Putamen (tissue), 1 donor: ENCODE results near the gene OAS1.

Experiments used
- DNase-seq: peaks from one replicate; pipeline ENCODE4 v3.0.0-alpha.2; 2016; ENCODE audit warnings: low spot score

Gene OAS1

DNA sequence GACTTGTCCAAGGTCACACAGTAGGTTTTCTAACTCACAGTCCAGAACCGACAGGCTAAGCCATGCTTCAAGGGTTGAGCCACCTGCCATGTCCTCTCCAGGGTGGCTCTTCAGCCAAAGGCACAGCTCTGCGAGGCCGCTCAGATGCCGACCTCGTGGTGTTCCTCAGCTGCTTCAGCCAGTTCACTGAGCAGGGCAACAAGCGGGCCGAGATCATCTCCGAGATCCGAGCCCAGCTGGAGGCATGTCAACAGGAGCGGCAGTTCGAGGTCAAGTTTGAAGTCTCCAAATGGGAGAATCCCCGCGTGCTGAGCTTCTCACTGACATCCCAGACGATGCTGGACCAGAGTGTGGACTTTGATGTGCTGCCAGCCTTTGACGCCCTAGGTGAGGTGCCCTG lies 58.9 kb downstream of the OAS1 start:
- DNase-seq, result no peak

- no peak for DNase-seq
Measured at GRCh38 chr12:112967306-112967705, 60.5 kb downstream of the OAS1 start.

DNA sequence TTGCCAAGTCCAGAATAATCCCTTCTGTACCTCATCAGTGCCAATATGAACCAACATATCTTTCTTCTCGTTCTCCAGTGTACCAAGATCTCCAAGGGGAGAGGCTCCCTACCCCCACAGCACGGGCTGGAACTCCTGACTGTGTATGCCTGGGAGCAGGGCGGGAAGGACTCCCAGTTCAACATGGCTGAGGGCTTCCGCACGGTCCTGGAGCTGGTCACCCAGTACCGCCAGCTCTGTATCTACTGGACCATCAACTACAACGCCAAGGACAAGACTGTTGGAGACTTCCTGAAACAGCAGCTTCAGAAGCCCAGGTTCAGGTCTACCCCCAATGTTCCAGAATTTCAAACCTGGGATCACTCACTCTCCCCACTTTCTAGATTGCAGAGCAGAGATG lies 61.1 kb downstream of the OAS1 start:
- DNase-seq, result no peak
